Heart left ventricle (tissue), 16 donors: Measurements from ENCODE around the gene CT47C1. TPM values are rescaled to one million over a fixed set of nuclear protein-coding genes. Genes with fewer than 3 reads are reported as not detected.
A peak's percentile ranks its signal among the peaks of the same experiment; 100 is the strongest.

Source experiments
- ATAC-seq, 4 donors: fragments of 200-7000 bp; cut with Tn5 transposase; one replicate each; pipeline ENCODE4 v1.9.1; 2020 to 2022; ENCODE audit warnings: moderate library complexity in 4 of 4, mild to moderate bottlenecking in 3 of 4, moderate number of reproducible peaks in 1 of 4
- DNase-seq, 5 donors: peaks; one replicate each; pipeline ENCODE4 v3.0.0-alpha.2; 2020
- H3K27ac ChIP-seq, 12 donors: fragments of 200-600 bp; sonication (generic) in 4 of 12; one replicate each; pipeline versions ENCODE4 v1.5.0 to v1.8.0; 2016 to 2022; ENCODE audit warnings: mild to moderate bottlenecking in 2 of 12
- H3K27me3 ChIP-seq, 9 donors: fragments of 200-600 bp; sonication (generic) in 2 of 9; one replicate each; pipeline versions ENCODE4 v1.5.1 to v1.8.0; 2016 to 2022; ENCODE audit warnings: mild to moderate bottlenecking in 3 of 9
- H3K36me3 ChIP-seq, 9 donors: fragments of 200-600 bp; sonication (generic) in 2 of 9; one replicate each; pipeline versions ENCODE4 v1.5.0 to v1.8.0; 2018 to 2022; ENCODE audit warnings: mild to moderate bottlenecking in 2 of 9
- H3K4me1 ChIP-seq, 12 donors: fragments of 200-600 bp; sonication (generic) in 4 of 12; one replicate each; pipeline versions ENCODE4 v1.5.0 to v1.8.0; 2016 to 2022; ENCODE audit warnings: mild to moderate bottlenecking in 3 of 12
- H3K4me3 ChIP-seq, 12 donors: fragments of 200-600 bp; sonication (generic) in 4 of 12; one replicate each; pipeline versions ENCODE4 v1.5.0 to v1.8.0; 2017 to 2022; ENCODE audit warnings: mild to moderate bottlenecking in 9 of 12, moderate library complexity in 4 of 12
- H3K9me3 ChIP-seq, 12 donors: fragments of 200-600 bp; sonication (generic) in 4 of 12; one replicate each; pipeline versions ENCODE4 v1.5.0 to v1.8.0; 2016 to 2022; ENCODE audit warnings: mild to moderate bottlenecking in 1 of 12
- POLR2A ChIP-seq, 2 donors: fragments of 450-650 bp; IDR thresholded peaks; one replicate each; pipeline ENCODE4 v1.6.1; 2017; ENCODE audit warnings: antibody characterized with exemption in 2 of 2, mild to moderate bottlenecking in 2 of 2, moderate library complexity in 2 of 2
- WGBS, 4 donors: extraction: QIAGEN DNeasy Blood & Tissue Kit in 2 of 4; methylation state at CpG; one replicate each; pipeline versions ENCODE4 v1.1.5 to v1.1.7; 2013 to 2018; 5-methylcytosine and 5-hydroxymethylcytosine counted together
- intact Hi-C, 10 donors: fragments of 100-400 bp; cut with DNase I; formaldehyde crosslinking; loops; one replicate each; pipeline versions ENCODE4 v1.11.1 to v1.14.2; 2022
- polyA plus RNA-seq, 2 donors: library from polyadenylated mRNA; stranded (reverse); fragments of 200-250 nt; gene quantifications; one replicate each; pipeline ENCODE4 v1.2.3, GENCODE V29; 2013
- total RNA-seq, 9 donors: library from RNA; depleted of rRNA in 2 of 9; stranded (reverse); fragments of >200 nt in 2 of 9; fragmentation: NEBNext Ultra II Directional in 3 of 9; extraction: Animal tissue kit (Norgen Biotek cat#: 25700) in 3 of 9; gene quantifications; one replicate each; pipeline versions ENCODE4 v1.1.0 to v1.2.4, GENCODE V29; 2016 to 2023
- TF ChIP-seq, protein P1 (sequence below), 12 donors: fragments of 200-600 bp; sonication (generic) in 4 of 12; IDR thresholded peaks; one replicate each; pipeline versions ENCODE4 v1.5.0 to v1.8.0; 2018 to 2022; ENCODE audit warnings: antibody characterized with exemption in 12 of 12, mild to moderate bottlenecking in 5 of 12
- donor health status: ischemic (EF 13 %, LVEDD 7.1; RV severe dilation, severe dysfunction).
- donor health status: healthy with polysubstance abuse.
- donor health status: DM: no; HTN: yes; CAD: no.
- donor health status: DM: no; HTN: no; CAD: no.
- donor health status: ischemic (EF 25% LVEDD 6.9; RV normal size, moderate dysfunction).
- donor health status: ischemic (EF 25% LVEDD 5.7; RV mildly dilated, moderate dysfunction).
- donor health status: healthy.
- donor health status: DM: yes; HTN: yes; CAD: no.
- donor health status: ischemic (EF 35%, LVEDD 5.7; RV mildly dilated, moderate dysfunction).
- donor health status: nonischemic (EF 11% LVEDD 7.7; RV severe dilation, severe dysfunction).
- donor health status: DM: yes; HTN: yes; CAD: no.
- donor health status: PGD.
- donor health status: ischemic (EF 29% LVEDD 5.4; RV normal size, mild dysfunction).
- donor health status: nonischemic (EF 23%, LVEDD 6.1; RV moderate dilation, normal function).

Gene CT47C1
- total and polyA plus RNA-seq, 11 donors: not detected

GRCh38 chrX:119062750-119063374 is 9.9 kb upstream of the CT47C1 start:
- Histone ChIP-seq H3K9me3 (no peaks in the 10 kb centered on the region), H3K27me3 (peaks cover 0 to 6% (median 0%) of the 10 kb centered on the region in 9 donors), H3K27ac (no peak overlapping the region), H3K36me3 (no peaks in the 10 kb centered on the region), H3K4me1 (peaks cover 0 to 6% (median 0%) of the 10 kb centered on the region in 12 donors), H3K4me3 (no peak overlapping the region)
- ATAC-seq (no peak), DNase-seq (no peak)
- TF ChIP-seq POLR2A (IDR thresholded peaks at IDR 0.05): no peak
- TF ChIP-seq, protein P1, sequence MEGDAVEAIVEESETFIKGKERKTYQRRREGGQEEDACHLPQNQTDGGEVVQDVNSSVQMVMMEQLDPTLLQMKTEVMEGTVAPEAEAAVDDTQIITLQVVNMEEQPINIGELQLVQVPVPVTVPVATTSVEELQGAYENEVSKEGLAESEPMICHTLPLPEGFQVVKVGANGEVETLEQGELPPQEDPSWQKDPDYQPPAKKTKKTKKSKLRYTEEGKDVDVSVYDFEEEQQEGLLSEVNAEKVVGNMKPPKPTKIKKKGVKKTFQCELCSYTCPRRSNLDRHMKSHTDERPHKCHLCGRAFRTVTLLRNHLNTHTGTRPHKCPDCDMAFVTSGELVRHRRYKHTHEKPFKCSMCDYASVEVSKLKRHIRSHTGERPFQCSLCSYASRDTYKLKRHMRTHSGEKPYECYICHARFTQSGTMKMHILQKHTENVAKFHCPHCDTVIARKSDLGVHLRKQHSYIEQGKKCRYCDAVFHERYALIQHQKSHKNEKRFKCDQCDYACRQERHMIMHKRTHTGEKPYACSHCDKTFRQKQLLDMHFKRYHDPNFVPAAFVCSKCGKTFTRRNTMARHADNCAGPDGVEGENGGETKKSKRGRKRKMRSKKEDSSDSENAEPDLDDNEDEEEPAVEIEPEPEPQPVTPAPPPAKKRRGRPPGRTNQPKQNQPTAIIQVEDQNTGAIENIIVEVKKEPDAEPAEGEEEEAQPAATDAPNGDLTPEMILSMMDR (IDR thresholded peaks at IDR 0.05): no peak
- intact Hi-C loops: no loop called here
- 49 to 60% (median 54%) methylated on average over 6 of the region's 6 CpGs for WGBS, 4 donors

DNA sequence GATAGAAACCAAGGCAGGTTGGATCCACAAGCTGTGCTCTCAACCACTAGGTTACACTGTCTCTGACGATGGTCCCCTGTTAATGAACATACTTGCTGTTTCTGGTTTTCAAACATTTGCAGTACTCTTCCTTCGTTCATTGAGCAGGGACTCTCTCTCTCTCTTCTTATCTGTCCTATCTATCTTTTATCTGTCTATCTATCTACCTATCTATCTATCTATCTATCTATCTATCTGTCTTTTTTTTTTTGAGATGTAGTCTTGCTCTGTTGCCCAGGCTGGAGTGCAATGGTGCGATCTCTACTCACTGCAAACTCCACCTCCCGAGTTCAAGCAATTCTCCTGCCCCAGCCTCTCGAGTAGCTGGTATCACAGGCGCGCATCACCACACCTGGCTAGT is 9.4 kb upstream of the CT47C1 start:
- DNase-seq (no peak), ATAC-seq (no peak)
- TF ChIP-seq, protein P1 (IDR thresholded peaks at IDR 0.05): no peak
- TF ChIP-seq POLR2A (IDR thresholded peaks at IDR 0.05): no peak
- H3K27ac ChIP-seq: no peak overlapping the region
- no peak overlapping the region for H3K4me3 ChIP-seq
- no peaks in the 10 kb centered on the region for H3K36me3 ChIP-seq
- H3K27me3 ChIP-seq: peaks cover 0 to 6% (median 0%) of the 10 kb centered on the region in 9 donors
- peaks cover 0 to 6% (median 0%) of the 10 kb centered on the region in 12 donors for H3K4me1 ChIP-seq
- 86 to 97% (median 90%) methylated on average over 7 of the region's 7 CpGs for WGBS, 4 donors
- H3K9me3 ChIP-seq: no peaks in the 10 kb centered on the region
- intact Hi-C loops: no loop called here

GRCh38 chrX:119067023-119067739 is 5.6 kb upstream of the CT47C1 start:
- no peak overlapping the region for H3K27ac ChIP-seq
- peaks cover 0 to 6% (median 0%) of the 10 kb centered on the region in 12 donors for H3K4me1 ChIP-seq
- DNase-seq: peak in 4 of 5 donors; percentile 18 to 48 (median 36)
- no peak overlapping the region for H3K4me3 ChIP-seq
- peaks cover 0 to 12% (median 0%) of the 10 kb centered on the region in 9 donors for H3K27me3 ChIP-seq
- intact Hi-C loops: loop anchor here (1.0 to 5.0 kb wide), 10 partner anchors 55 to 222 kb away; no protein-coding TSS in a partner anchor
- no peaks in the 10 kb centered on the region for H3K36me3 ChIP-seq
- WGBS, 4 donors: 4 to 8% (median 6%) methylated on average over 7 of the region's 7 CpGs
- peak in 3 of 4 donors; percentile 72 to 80 (median 79) for ATAC-seq
- no peaks in the 10 kb centered on the region for H3K9me3 ChIP-seq
- no peak for TF ChIP-seq POLR2A (IDR thresholded peaks at IDR 0.05)
- TF ChIP-seq, protein P1 (IDR thresholded peaks at IDR 0.05): peak; percentile 39 to 70 (median 60)

DNA sequence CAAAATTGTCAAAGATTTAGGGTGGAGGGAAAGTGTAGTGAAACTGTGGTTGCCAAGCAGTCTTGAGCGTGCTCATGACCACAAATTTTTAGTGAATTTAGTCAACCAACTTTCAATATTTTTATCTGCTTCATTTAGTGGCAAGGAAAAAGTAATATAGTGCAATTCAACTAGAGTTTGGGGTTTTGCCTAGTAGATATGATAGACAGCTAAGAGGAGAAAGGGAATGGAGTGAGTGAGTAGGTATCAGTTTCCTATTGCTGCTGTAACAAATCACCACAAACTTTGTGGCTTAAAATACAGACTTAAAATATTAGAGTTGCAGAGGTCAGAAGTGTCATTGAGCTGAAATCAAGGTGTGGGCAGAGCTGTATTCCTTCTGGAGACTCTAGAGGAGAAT is 3.7 kb upstream of the CT47C1 start:
- no peaks in the 10 kb centered on the region for H3K9me3 ChIP-seq
- WGBS, 4 donors: 62 to 100% (median 83%) methylated on average over 1 of the region's 1 CpG
- ATAC-seq: no peak
- H3K27ac ChIP-seq: no peak overlapping the region
- intact Hi-C loops: loop anchor here in 8 of 10 donors (5.0 kb wide), 4 partner anchors 57 to 222 kb away; no protein-coding TSS in a partner anchor
- no peaks in the 10 kb centered on the region for H3K36me3 ChIP-seq
- H3K4me1 ChIP-seq: no peaks in the 10 kb centered on the region
- no peak overlapping the region for H3K4me3 ChIP-seq
- H3K27me3 ChIP-seq: peaks cover 0 to 12% (median 0%) of the 10 kb centered on the region in 9 donors
- DNase-seq: no peak
- TF ChIP-seq, protein P1 (IDR thresholded peaks at IDR 0.05): no peak
- TF ChIP-seq POLR2A (IDR thresholded peaks at IDR 0.05): no peak
